22Rv1 (cell line): ENCODE data around the gene KRT3.

Source experiments
- CTCF ChIP-seq: fragments of 450-650 bp; IDR thresholded peaks from 2 replicates; pipeline ENCODE4 v1.5.1; 2017; ENCODE audit warnings: mild to moderate bottlenecking
- ZFX ChIP-seq: fragments of 450-650 bp; IDR thresholded peaks from 2 replicates; pipeline ENCODE4 v1.6.1; 2017; ENCODE audit warnings: antibody characterized with exemption, borderline replicate concordance

DNA sequence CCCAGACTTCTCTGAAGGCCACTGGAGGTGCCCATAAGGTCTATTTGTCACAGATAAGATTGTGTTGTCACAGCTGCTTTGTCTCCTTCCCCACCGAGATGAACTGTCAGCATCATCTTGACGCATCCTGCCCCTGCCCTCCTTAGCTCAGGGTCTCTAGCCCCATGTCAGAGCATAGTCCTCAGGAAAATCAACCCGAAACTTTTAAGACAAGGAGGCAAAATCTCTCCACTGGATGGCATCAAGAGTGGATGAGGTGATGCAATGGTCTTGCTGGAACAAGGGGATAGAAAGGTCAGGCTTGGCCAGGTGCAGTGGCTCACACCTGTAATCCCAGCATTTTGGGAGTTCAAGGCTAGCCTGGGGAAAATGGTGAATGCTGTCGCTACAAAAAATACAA lies 30.0 kb upstream of the KRT3 start:
- no peak for TF ChIP-seq CTCF
- TF ChIP-seq ZFX: no peak
